ENCODE measurements around the gene MRPS30. TPM values are rescaled to one million over a fixed set of nuclear protein-coding genes. Genes with fewer than 3 reads are reported as not detected.

MRPS30 gene
- total and polyA plus RNA-seq, 2 of the 13 experiments (the other 11 are each of a cell fraction or from before 2014, with no cell fraction given): 36.4 to 67.6 TPM

DNA sequence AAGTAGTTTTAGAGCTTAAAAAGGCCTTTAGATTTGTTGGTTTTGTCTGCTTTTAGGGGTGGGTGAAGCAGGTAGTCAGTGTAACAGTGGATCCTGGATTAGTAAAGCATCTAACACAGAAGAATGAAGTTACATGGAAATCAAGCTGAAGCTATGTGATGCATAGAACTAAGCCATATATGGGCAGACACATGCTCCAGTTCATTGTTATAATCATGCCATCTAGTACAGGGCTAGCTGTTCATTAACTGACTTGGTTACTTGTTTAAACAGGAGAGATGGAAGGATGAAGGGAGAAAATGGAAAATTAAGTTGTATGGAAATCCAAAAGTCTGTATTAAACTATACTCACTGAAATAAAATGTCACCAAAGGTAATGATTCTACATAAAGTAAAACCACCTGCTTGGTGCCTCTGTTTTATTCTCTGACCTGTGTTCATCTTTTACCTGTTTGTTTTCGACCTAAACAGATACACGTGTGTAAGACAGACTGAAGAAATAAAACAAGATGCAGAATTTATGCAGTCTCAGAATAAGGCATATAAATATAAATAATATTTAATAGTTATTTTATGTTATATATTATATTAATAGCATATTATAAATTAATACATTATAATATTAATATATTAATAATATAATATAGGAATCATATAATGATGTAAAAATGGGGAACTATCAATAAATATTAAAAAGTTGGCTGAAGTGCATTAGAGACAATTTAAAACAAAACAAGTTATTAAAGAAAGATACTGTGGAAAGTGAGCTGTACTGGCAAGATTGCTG is 33.9 kb downstream of the MRPS30 start:
- TF ChIP-seq HNRNPL (IDR thresholded peaks at IDR 0.05; ENCODE audit: low read depth, low read length) (no peak), KMT2B (CRISPR knock-in tag; IDR thresholded peaks at IDR 0.05) (no peak), RAD51 (IDR thresholded peaks at IDR 0.05; ENCODE audit: borderline replicate concordance) (no peak), XBP1 (CRISPR knock-in tag; IDR thresholded peaks at IDR 0.05) (no peak), KDM4B (CRISPR knock-in tag; IDR thresholded peaks at IDR 0.05) (no peak), MAZ (IDR thresholded peaks at IDR 0.05; ENCODE audit: borderline replicate concordance, low read depth, low read length) (no peak), MAZ (CRISPR knock-in tag; IDR thresholded peaks at IDR 0.05; ENCODE audit: low read depth) (no peak), ZNF878 (CRISPR knock-in tag; IDR thresholded peaks at IDR 0.05) (no peak), RBAK (CRISPR knock-in tag; IDR thresholded peaks at IDR 0.05) (no peak), MIER2 (CRISPR knock-in tag; IDR thresholded peaks at IDR 0.05) (no peak), MEIS1 (CRISPR knock-in tag; IDR thresholded peaks at IDR 0.05; ENCODE audit: borderline replicate concordance) (no peak), BCL6 (CRISPR knock-in tag; IDR thresholded peaks at IDR 0.05) (no peak), NFRKB (IDR thresholded peaks at IDR 0.05) (no peak), TBX3 (IDR thresholded peaks at IDR 0.05; ENCODE audit: borderline replicate concordance) (no peak), ZSCAN25 (CRISPR knock-in tag; IDR thresholded peaks at IDR 0.05) (no peak), NPAS2 (CRISPR knock-in tag; IDR thresholded peaks at IDR 0.05; ENCODE audit: borderline replicate concordance) (no peak), AGO1 (IDR thresholded peaks at IDR 0.05; ENCODE audit: low read depth, low read length, poor library complexity, severe bottlenecking) (no peak)
- TF ChIP-seq, protein P1, sequence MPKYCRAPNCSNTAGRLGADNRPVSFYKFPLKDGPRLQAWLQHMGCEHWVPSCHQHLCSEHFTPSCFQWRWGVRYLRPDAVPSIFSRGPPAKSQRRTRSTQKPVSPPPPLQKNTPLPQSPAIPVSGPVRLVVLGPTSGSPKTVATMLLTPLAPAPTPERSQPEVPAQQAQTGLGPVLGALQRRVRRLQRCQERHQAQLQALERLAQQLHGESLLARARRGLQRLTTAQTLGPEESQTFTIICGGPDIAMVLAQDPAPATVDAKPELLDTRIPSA (CRISPR knock-in tag; IDR thresholded peaks at IDR 0.05; ENCODE audit: borderline replicate concordance): no peak
- TF ChIP-seq, protein P2, sequence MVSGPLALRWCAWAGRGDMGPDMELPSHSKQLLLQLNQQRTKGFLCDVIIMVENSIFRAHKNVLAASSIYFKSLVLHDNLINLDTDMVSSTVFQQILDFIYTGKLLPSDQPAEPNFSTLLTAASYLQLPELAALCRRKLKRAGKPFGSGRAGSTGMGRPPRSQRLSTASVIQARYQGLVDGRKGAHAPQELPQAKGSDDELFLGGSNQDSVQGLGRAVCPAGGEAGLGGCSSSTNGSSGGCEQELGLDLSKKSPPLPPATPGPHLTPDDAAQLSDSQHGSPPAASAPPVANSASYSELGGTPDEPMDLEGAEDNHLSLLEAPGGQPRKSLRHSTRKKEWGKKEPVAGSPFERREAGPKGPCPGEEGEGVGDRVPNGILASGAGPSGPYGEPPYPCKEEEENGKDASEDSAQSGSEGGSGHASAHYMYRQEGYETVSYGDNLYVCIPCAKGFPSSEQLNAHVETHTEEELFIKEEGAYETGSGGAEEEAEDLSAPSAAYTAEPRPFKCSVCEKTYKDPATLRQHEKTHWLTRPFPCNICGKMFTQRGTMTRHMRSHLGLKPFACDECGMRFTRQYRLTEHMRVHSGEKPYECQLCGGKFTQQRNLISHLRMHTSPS (CRISPR knock-in tag; IDR thresholded peaks at IDR 0.05; ENCODE audit: low read depth): no peak
- TF ChIP-seq, protein P3, sequence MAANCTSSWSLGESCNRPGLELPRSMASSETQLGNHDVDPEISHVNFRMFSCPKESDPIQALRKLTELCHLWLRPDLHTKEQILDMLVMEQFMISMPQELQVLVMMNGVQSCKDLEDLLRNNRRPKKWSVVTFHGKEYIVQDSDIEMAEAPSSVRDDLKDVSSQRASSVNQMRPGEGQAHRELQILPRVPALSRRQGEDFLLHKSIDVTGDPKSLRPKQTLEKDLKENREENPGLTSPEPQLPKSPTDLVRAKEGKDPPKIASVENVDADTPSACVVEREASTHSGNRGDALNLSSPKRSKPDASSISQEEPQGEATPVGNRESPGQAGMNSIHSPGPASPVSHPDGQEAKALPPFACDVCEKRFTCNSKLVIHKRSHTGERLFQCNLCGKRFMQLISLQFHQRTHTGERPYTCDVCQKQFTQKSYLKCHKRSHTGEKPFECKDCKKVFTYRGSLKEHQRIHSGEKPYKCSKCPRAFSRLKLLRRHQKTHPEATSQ (CRISPR knock-in tag; IDR thresholded peaks at IDR 0.05; ENCODE audit: borderline replicate concordance): no peak
- Histone ChIP-seq H3K27me3 (ENCODE audit: control insufficient read depth in 1 of 2, insufficient read depth in 2 of 2, low read length in 2 of 2) (no peaks in the 10 kb centered on the region), H3K79me2 (ENCODE audit: insufficient read depth, low read length) (no peaks in the 10 kb centered on the region), H3K4me3 (replicated peaks in 1 of 3; ENCODE audit: insufficient read depth in 1 of 3, low read depth in 2 of 3, low read length in 3 of 3) (no peak overlapping the region), H3K4me2 (ENCODE audit: low read depth, low read length) (no peak overlapping the region), H4K20me1 (ENCODE audit: insufficient read depth, low read length) (no peaks in the 10 kb centered on the region), H3K36me3 (replicated peaks in 1 of 2; ENCODE audit: control insufficient read depth in 1 of 2, insufficient read depth in 2 of 2, low read length in 2 of 2) (no peaks in the 10 kb centered on the region), H3K27ac (ENCODE audit: extremely low read length, insufficient read depth, low read length) (no peak overlapping the region), H2AFZ (ENCODE audit: low read length) (no peak overlapping the region), H3K4me1 (ENCODE audit: insufficient read depth, low read length) (no peaks in the 10 kb centered on the region), H3K9ac (ENCODE audit: insufficient read depth, low read depth, low read length) (no peak overlapping the region), H3K9me3 (ENCODE audit: low read length) (peaks cover 23% of the 10 kb centered on the region)
- intact Hi-C loops (cut with micrococcal nuclease; ENCODE audit: unreplicated experiment): no loop called here
- in situ Hi-C loops (cut with HindIII; ENCODE audit: extremely low pct_ligation_motif_present, low pct_unique_long_range_greater_than_20kb): no loop called here
- ATAC-seq (no peak), DNase-seq (ENCODE audit: low spot score) (no peak), FAIRE-seq (no peak)
- no TSS peak for BruUV-seq (replicated peaks)
- ChIA-PET POLR2A (no interaction called here), CTCF (ENCODE audit: low intra/inter-chr PET ratio, low total read pairs) (interaction anchor here (0.6 kb wide), 1 partner anchor 532 kb away, joined by 3 read pairs; no protein-coding TSS in a partner anchor)
- WGBS (ENCODE audit: low lambda C conversion rate): 76% methylated on average over 2 of the region's 2 CpGs

Measured in HepG2 (cell line).